Liver (tissue), 9 donors: Measurements from ENCODE around the gene UBL4B. TPM values are rescaled to one million over a fixed set of nuclear protein-coding genes. Genes with fewer than 3 reads are reported as not detected.

Experiments
- DNase-seq: peaks from one replicate; pipeline ENCODE4 v3.0.0-alpha.2; 2017; ENCODE audit warnings: low spot score
- H3K27ac ChIP-seq, 2 donors: one replicate each; pipeline ENCODE4 v1.7.0; 2013; ENCODE audit warnings: inconsistent platforms in 2 of 2, low read length in 2 of 2, control low read depth in 1 of 2, low read depth in 1 of 2, mild to moderate bottlenecking in 1 of 2
- H3K27me3 ChIP-seq, 4 donors: one replicate each; pipeline versions ENCODE4 v1.6.1 to v1.7.0; 2013; ENCODE audit warnings: low read length in 3 of 4, inconsistent platforms in 1 of 4, mild to moderate bottlenecking in 1 of 4, moderate library complexity in 1 of 4; ENCODE audit not compliant: control insufficient read depth in 4 of 4, insufficient read depth in 4 of 4
- H3K36me3 ChIP-seq, 4 donors: one replicate each; pipeline versions ENCODE4 v1.6.1 to v1.7.0; 2013; ENCODE audit warnings: low read length in 3 of 4, mild to moderate bottlenecking in 3 of 4, low read depth in 1 of 4, moderate library complexity in 1 of 4; ENCODE audit not compliant: control insufficient read depth in 4 of 4, insufficient read depth in 3 of 4
- H3K4me1 ChIP-seq, 4 donors: one replicate each; pipeline versions ENCODE4 v1.6.1 to v1.7.0; 2013; ENCODE audit warnings: low read length in 3 of 4, mild to moderate bottlenecking in 3 of 4, moderate library complexity in 1 of 4; ENCODE audit not compliant: control insufficient read depth in 4 of 4, insufficient read depth in 4 of 4
- H3K4me3 ChIP-seq, 3 donors: one replicate each; pipeline versions ENCODE4 v1.6.1 to v1.7.0; 2013; ENCODE audit warnings: low read length in 3 of 3, control low read depth in 1 of 3, low read depth in 1 of 3, mild to moderate bottlenecking in 1 of 3
- H3K9ac ChIP-seq, 2 donors: one replicate each; pipeline ENCODE4 v1.7.0; 2013; ENCODE audit warnings: low read length in 2 of 2, mild to moderate bottlenecking in 2 of 2, moderate library complexity in 2 of 2, control low read depth in 1 of 2, low read depth in 1 of 2
- H3K9me3 ChIP-seq, 4 donors: one replicate each; pipeline versions ENCODE4 v1.6.1 to v1.7.0; 2013; ENCODE audit warnings: low read length in 3 of 4; ENCODE audit not compliant: control insufficient read depth in 4 of 4
- ATF3 ChIP-seq: IDR thresholded peaks from 2 replicates; pipeline ENCODE4 v1.6.1; 2016; ENCODE audit warnings: antibody characterized with exemption
- CTCF ChIP-seq: fragments of 150-350 bp; IDR thresholded peaks from 2 replicates; pipeline ENCODE4 v1.5.1; 2017; ENCODE audit warnings: improper control_type of control experiment, low read depth, low read length; ENCODE audit not compliant: missing input control
- EGR1 ChIP-seq, 2 donors: IDR thresholded peaks; 2 replicates each; pipeline ENCODE4 v1.6.1; 2016 to 2018; ENCODE audit warnings: antibody characterized with exemption in 2 of 2, low read depth in 2 of 2
- FOXA1 ChIP-seq: IDR thresholded peaks from 2 replicates; pipeline ENCODE4 v1.6.1; 2016; ENCODE audit warnings: antibody characterized with exemption
- FOXA2 ChIP-seq: IDR thresholded peaks from 2 replicates; pipeline ENCODE4 v1.6.1; 2016; ENCODE audit warnings: antibody characterized with exemption
- GABPA ChIP-seq, 2 donors: IDR thresholded peaks in 1 of 2; conservative IDR thresholded peaks in 1 of 2; 2 replicates each; pipeline ENCODE4 v1.6.1; 2016; ENCODE audit warnings: antibody characterized with exemption in 2 of 2, mild to moderate bottlenecking in 1 of 2, moderate library complexity in 1 of 2
- HNF4A ChIP-seq, 2 donors: conservative IDR thresholded peaks; 2 replicates each; pipeline ENCODE4 v1.6.1; 2016; ENCODE audit warnings: antibody characterized with exemption in 2 of 2, mild to moderate bottlenecking in 2 of 2
- HNF4G ChIP-seq: IDR thresholded peaks from 2 replicates; pipeline ENCODE4 v1.6.1; 2016; ENCODE audit warnings: antibody characterized with exemption
- JUND ChIP-seq, 2 donors: IDR thresholded peaks; 2 replicates each; pipeline ENCODE4 v1.6.1; 2016; ENCODE audit warnings: antibody characterized with exemption in 2 of 2
- MAX ChIP-seq: IDR thresholded peaks from 2 replicates; pipeline ENCODE4 v1.6.1; 2016; ENCODE audit warnings: antibody characterized with exemption
- NR2F2 ChIP-seq: IDR thresholded peaks from 2 replicates; pipeline ENCODE4 v1.6.1; 2016; ENCODE audit warnings: antibody characterized with exemption
- RAD21 ChIP-seq, 2 donors: IDR thresholded peaks; 2 replicates each; pipeline ENCODE4 v1.6.1; 2016; ENCODE audit warnings: antibody characterized with exemption in 2 of 2, mild to moderate bottlenecking in 2 of 2
- REST ChIP-seq: IDR thresholded peaks from 2 replicates; pipeline ENCODE4 v1.6.1; 2016; ENCODE audit warnings: antibody characterized with exemption, mild to moderate bottlenecking
- RXRA ChIP-seq, 2 donors: IDR thresholded peaks; 2 replicates each; pipeline ENCODE4 v1.6.1; 2017 to 2018; ENCODE audit warnings: antibody characterized with exemption in 2 of 2, mild to moderate bottlenecking in 1 of 2
- SP1 ChIP-seq: IDR thresholded peaks from 2 replicates; pipeline ENCODE4 v1.6.1; 2018; ENCODE audit warnings: antibody characterized with exemption, mild to moderate bottlenecking
- TAF1 ChIP-seq: conservative IDR thresholded peaks from 2 replicates; pipeline ENCODE4 v1.6.1; 2016; ENCODE audit warnings: antibody characterized with exemption, mild to moderate bottlenecking
- YY1 ChIP-seq: IDR thresholded peaks from 2 replicates; pipeline ENCODE4 v1.6.1; 2016; ENCODE audit warnings: antibody characterized with exemption, mild to moderate bottlenecking
- ZBTB33 ChIP-seq: IDR thresholded peaks from 2 replicates; pipeline ENCODE4 v1.6.1; 2016; ENCODE audit warnings: antibody characterized with exemption
- WGBS: extraction: QIAGEN DNeasy Blood & Tissue Kit; methylation state at CpG from one replicate; pipeline ENCODE4 v1.1.7; 2013; 5-methylcytosine and 5-hydroxymethylcytosine counted together
- polyA plus RNA-seq, 2 donors: library from polyadenylated mRNA; stranded (reverse) in 1 of 2; unstranded in 1 of 2; fragments of 200-250 nt in 1 of 2; fragments of >200 nt in 1 of 2; fragmentation: Nextera tagmentation in 1 of 2; extraction: Ambion mirVana in 1 of 2; gene quantifications; one replicate each; pipeline versions ENCODE4 v1.2.1 to v1.2.3, GENCODE V29; 2013 to 2015
- total RNA-seq, 2 donors: library from RNA; depleted of rRNA; stranded (reverse); fragments of >200 nt; gene quantifications; one replicate each; pipeline ENCODE4 v1.2.3, GENCODE V29; 2014
- donor health status: healthy.
- donor health status: healthy.
- donor health status: healthy.
- donor health status: healthy.
- donor health status: healthy.

UBL4B gene
- total and polyA plus RNA-seq, 4 donors: not detected

GRCh38 chr1:110120960-110121561, 8.8 kb downstream of the UBL4B start (continued):
- TF ChIP-seq ATF3 (no peak), NR2F2 (no peak), FOXA1 (no peak), RXRA (IDR thresholded peaks at IDR 0.05) (no peak), RAD21 (IDR thresholded peaks at IDR 0.05) (no peak)

GRCh38 chr1:110123224-110123623, 11.0 kb downstream of the UBL4B start:
- H3K4me3 ChIP-seq: no peak overlapping the region
- 64% methylated on average over 3 of the region's 3 CpGs for WGBS
- TF ChIP-seq SP1 (no peak), RXRA (IDR thresholded peaks at IDR 0.05) (no peak), MAX (no peak), EGR1 (IDR thresholded peaks at IDR 0.05; ENCODE audit: low read depth in 2 of 2) (no peak), YY1 (no peak), JUND (IDR thresholded peaks at IDR 0.05) (no peak), NR2F2 (no peak), GABPA (IDR thresholded peaks at IDR 0.05 in 1 of 2, conservative IDR thresholded peaks at IDR 0.05 in 1 of 2) (no peak), ZBTB33 (no peak), REST (no peak), HNF4A (conservative IDR thresholded peaks at IDR 0.05) (no peak), TAF1 (no peak), RAD21 (IDR thresholded peaks at IDR 0.05) (no peak), HNF4G (no peak)
- H3K27ac ChIP-seq: no peak overlapping the region
- peaks cover 0 to 18% (median 9%) of the 10 kb centered on the region in 4 donors for H3K9me3 ChIP-seq
- H3K9ac ChIP-seq: no peak overlapping the region
- no peaks in the 10 kb centered on the region for H3K4me1 ChIP-seq
- no peaks in the 10 kb centered on the region for H3K36me3 ChIP-seq
- DNase-seq: no peak
- H3K27me3 ChIP-seq: no peaks in the 10 kb centered on the region

- H3K4me1 ChIP-seq: no peaks in the 10 kb centered on the region
- 99% methylated on average over 4 of the region's 4 CpGs for WGBS
- H3K27me3 ChIP-seq: no peaks in the 10 kb centered on the region
- no peak for DNase-seq
- H3K27ac ChIP-seq: no peak overlapping the region
- peaks cover 0 to 18% (median 9%) of the 10 kb centered on the region in 4 donors for H3K9me3 ChIP-seq
- no peak overlapping the region for H3K4me3 ChIP-seq
- no peaks in the 10 kb centered on the region for H3K36me3 ChIP-seq
- H3K9ac ChIP-seq: no peak overlapping the region
- TF ChIP-seq RAD21 (IDR thresholded peaks at IDR 0.05) (no peak), CTCF (no peak), FOXA1 (no peak), SP1 (no peak), HNF4A (conservative IDR thresholded peaks at IDR 0.05) (no peak), ZBTB33 (no peak), JUND (IDR thresholded peaks at IDR 0.05) (no peak), TAF1 (no peak), ATF3 (no peak), FOXA2 (no peak), NR2F2 (no peak), GABPA (IDR thresholded peaks at IDR 0.05 in 1 of 2, conservative IDR thresholded peaks at IDR 0.05 in 1 of 2) (no peak), EGR1 (IDR thresholded peaks at IDR 0.05; ENCODE audit: low read depth in 2 of 2) (no peak), YY1 (no peak), MAX (no peak)
Observed at GRCh38 chr1:110125810-110126209, 13.6 kb downstream of the UBL4B start.
